NCI-H345 treated with DMSO at 0.1 percent for 48 hours (cell line): ENCODE measurements around the gene CPNE6.

Source experiments
- DNase-seq: peaks from one replicate; lab custom pipeline; 2025; ENCODE audit not compliant: unreplicated experiment; lab: John Stamatoyannopoulos, UW

Gene CPNE6

GRCh38 chr14:24054324-24054641 is 17.1 kb upstream of the CPNE6 start:
- DNase-seq = no peak

GRCh38 chr14:24054646-24055045 is 16.7 kb upstream of the CPNE6 start:
- DNase-seq = no peak

DNA sequence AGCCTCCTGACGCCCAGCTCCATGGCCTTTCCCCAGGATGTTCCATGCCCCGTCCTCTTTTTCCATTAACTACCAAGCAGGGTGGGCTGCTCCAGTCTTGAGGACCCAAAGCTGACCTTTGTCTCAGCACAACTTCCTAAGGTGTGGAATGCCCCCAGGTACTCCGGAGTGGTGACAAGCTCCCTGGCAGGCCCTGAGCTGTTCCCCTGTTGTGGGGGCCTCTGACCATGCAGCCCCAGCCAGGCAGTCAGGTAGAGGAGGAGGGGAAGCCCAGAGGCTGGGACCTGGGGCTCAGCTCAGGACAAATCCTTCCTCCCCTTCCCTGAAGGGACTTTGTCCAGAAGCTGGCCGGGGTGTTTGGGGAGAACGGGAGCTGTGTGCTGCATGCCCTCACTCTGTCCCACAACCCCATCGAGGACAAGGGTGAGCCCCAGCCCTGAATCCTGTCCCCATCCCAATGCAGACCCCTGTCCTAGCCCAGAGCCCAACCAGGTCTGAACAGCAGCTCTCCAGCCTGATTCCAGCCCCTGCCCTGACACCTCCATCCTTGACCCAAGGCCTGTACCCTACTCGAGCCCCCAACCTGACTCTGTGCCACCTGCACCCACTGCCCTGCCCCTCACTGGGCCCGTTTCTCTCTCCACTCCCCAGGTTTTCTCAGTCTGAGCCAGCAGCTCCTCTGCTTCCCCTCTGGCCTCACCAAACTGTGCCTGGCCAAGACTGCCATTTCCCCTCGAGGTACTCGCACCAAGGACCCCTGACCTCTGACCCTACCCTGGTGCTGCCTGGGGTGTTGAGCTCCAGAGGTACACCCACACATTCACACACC is 15.2 kb upstream of the CPNE6 start:
- no peak for DNase-seq

GRCh38 chr14:24056800-24057184 is 14.6 kb upstream of the CPNE6 start:
- DNase-seq = no peak

DNA sequence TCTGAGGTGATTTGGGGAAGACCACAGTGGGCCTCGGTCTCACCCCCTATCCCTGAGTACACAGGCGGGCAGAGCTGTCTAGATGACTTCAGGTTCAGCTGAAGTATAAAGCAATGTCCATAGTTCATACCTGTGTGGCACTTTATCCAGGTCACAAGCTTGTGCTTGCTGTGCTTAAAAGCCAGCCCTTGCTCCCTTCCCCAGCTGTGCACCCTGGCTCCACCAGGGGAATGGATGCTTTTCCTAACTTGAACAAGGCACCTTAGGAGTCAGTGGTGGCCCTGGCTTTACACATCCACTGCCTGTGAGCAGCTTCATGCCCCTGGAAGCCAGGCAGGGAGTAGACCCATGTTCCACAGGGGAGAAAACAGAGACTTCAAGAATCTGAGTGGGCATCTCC is 14.1 kb upstream of the CPNE6 start:
- DNase-seq = no peak

GRCh38 chr14:24057867-24058259 is 13.5 kb upstream of the CPNE6 start:
- no peak for DNase-seq

- DNase-seq = peak; percentile 46
Observed at GRCh38 chr14:24058260-24058950, 13.0 kb upstream of the CPNE6 start.

GRCh38 chr14:24058951-24059475 is 12.3 kb upstream of the CPNE6 start:
- DNase-seq = no peak

DNA sequence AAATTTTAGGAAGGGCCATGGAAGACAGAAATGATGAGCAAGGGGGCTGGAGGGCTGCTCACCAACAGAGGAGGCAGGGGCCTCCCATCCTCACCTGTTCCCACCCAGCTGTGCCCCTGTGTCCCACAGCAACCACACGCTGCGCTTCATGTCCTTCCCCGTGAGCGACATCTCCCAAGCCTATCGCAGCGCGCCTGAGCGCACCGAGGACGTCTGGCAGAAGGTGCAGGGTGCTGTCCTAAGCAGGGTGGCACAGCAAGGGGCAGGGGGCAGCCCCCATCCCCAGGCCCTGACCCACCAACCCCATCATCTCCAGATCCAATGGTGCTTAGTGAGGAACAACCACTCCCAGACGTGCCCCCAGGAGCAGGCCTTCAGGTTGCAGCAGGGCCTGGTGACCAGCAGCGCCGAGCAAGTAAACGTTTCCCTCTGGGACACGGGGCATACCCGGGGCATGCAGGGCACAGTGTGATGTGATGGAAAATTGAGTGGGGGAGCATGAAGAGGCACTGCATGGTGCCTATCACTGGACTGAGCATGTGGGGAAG is 11.4 kb upstream of the CPNE6 start:
- DNase-seq = no peak

- no peak for DNase-seq
Observed at GRCh38 chr14:24060443-24060842, 10.9 kb upstream of the CPNE6 start.

- no peak for DNase-seq
Observed at GRCh38 chr14:24060984-24061913, 10.1 kb upstream of the CPNE6 start.

DNA sequence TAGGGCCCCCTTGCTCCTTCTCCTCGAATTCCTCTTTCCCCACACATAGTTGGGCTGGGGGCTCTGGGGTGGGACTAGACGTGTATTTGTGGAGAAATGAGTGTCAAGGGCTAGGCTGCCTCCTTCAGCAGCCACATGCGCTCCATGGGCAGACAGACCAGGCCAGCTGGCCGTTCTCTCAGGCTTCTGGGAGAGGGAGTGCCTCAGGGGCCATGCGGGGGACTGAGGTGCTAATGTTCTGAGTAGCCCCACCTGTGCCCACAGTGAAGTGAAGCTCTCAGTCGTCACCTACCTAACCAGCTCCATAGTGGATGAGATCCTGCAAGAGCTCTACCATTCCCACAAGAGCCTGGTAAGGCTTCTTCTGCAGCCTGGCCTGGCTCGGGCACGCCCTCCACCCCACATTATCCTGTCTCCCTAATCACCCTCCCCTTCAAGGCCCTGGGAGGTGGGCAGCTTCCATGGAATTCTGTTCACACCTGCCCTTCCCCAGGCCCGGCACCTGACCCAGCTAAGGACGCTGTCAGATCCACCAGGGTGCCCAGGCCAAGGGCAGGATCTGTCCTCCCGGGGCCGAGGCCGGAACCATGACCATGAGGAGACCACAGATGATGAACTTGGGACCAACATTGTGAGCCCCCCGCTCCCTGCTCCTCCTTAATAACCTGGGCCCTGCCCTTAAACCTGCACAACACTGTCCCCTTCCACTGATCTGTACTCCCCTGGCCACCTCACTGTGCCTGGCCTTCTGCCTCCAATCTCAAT is 9.0 kb upstream of the CPNE6 start:
- no peak for DNase-seq

DNA sequence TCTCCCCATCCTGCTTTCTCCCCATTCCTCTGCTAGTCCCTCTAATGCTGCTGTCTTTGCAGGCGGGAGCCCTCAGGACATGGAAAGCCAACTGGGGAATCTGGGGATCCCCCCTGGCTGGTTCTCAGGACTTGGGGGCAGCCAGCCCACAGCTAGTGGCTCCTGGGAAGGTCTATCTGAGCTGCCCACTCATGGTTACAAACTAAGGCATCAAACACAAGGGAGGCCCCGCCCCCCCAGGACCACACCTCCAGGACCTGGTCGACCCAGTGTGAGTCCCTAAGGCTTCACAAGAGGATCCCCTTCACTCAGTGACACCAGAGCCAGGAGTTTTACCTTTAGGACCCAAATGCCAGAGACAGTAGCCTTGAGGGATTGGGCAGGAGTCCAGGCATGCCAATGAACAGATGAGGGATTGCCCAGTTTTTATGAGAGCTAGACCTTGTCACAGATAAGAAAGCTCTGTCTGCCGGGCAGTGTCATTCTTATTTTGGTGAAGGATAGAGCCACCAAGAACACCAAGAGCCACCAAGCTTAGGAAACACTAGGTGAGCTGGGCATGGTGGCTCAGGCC is 8.0 kb upstream of the CPNE6 start:
- DNase-seq = no peak

- DNase-seq = no peak
Observed at GRCh38 chr14:24064091-24064795, 7.1 kb upstream of the CPNE6 start.

DNA sequence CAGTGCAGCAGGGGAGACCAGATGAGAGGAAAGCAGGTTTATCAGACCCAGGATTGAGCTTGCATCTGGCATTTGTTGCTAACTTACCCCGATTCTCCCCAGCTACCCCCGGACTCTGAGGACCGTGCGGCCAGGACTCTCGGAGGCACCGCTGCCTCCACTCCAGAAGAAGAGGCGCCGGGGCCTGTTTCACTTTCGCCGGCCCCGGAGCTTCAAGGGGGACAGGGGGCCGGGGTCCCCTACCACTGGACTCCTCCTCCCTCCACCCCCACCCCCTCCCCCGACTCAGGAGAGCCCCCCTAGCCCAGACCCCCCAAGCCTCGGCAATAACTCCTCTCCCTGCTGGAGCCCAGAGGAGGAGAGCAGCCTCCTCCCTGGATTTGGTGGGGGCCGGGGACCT is 6.5 kb upstream of the CPNE6 start:
- DNase-seq = no peak

DNA sequence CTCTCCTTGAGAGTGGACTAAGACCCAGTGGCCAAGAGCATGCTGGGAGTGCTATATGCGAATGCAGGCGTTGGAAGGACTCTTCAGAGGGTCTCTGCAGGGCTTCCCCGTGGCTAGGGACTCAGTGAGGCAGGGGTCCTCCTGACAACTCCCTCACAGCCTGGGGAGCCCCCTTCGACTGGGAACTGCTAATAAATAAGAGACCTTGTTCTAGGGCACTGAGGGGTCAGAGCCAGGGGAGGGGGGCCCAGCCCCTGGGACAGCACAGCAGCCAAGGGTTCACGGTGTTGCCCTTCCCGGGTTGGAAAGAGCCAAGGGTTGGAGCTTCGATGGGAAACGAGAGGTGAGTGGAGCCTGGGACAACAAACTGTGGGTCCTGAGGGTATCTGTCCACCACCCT is 6.0 kb upstream of the CPNE6 start:
- no peak for DNase-seq

DNA sequence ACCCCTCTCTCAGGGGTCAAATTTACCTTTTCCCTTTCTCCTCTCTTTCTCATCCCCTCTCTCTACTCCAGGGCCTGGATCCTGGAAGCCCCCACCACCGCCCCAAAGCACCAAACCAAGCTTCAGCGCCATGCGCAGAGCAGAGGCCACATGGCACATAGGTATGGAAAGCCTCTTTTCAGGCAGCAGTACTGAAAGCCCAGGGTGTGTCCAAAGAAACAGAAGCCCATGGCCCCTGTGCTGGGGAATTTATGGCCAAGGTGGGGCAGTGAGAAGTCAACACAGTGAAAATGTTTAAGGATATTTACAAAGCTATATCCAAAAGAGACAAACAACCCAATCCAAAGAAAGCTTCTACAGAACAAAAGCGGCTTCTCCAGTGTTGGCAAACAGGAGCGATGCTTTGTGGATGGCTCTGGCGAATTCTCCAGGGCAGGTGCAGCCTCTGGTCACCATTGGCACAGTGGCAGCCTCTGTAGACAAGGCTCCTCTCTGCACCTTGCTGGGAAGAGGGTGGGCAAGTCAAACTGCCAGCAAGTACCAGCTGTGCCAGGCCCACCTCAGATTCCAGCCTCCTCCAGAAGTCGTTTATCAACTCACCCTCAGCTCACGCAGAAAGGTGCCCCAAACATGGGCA is 4.7 kb upstream of the CPNE6 start:
- no peak for DNase-seq

GRCh38 chr14:24067133-24068082 is 4.0 kb upstream of the CPNE6 start:
- no peak for DNase-seq
